ACC112 (cell line): Measurements from ENCODE around the gene PDGFA.

ENCODE experiments used
- H2AFZ ChIP-seq: fragments of 200-600 bp; sonication (generic); one replicate; pipeline ENCODE4 v1.6.0; 2017; ENCODE audit warnings: antibody characterized with exemption, low read length; ENCODE audit not compliant: unreplicated experiment
- H3K27ac ChIP-seq: fragments of 200-600 bp; sonication (generic); 2 replicates; pipeline ENCODE4 v1.5.1; 2014; ENCODE audit warnings: low read depth, mild to moderate bottlenecking, antibody characterized with exemption, low read length, moderate library complexity
- H3K27me3 ChIP-seq: fragments of 200-600 bp; sonication (generic); 2 replicates; pipeline ENCODE4 v1.6.1; 2014; ENCODE audit warnings: mild to moderate bottlenecking, antibody characterized with exemption, low read length, moderate library complexity, mixed read lengths; ENCODE audit not compliant: insufficient read depth
- H3K36me3 ChIP-seq: fragments of 200-600 bp; sonication (generic); 2 replicates; pipeline ENCODE4 v1.6.1; 2016; ENCODE audit warnings: mild to moderate bottlenecking, antibody characterized with exemption, low read length, moderate library complexity, mixed read lengths; ENCODE audit not compliant: insufficient read depth
- H3K4me1 ChIP-seq: fragments of 200-600 bp; sonication (generic); one replicate; pipeline ENCODE4 v1.6.1; 2016; ENCODE audit warnings: low read length, mixed read lengths; ENCODE audit not compliant: insufficient read depth, unreplicated experiment, control insufficient read depth
- H3K4me3 ChIP-seq: fragments of 200-600 bp; sonication (generic); 2 replicates; pipeline ENCODE4 v1.5.1; 2014; ENCODE audit warnings: mild to moderate bottlenecking, low read depth, low read length
- H3K79me2 ChIP-seq: fragments of 200-600 bp; sonication (generic); one replicate; pipeline ENCODE4 v1.6.0; 2016; ENCODE audit warnings: low read length; ENCODE audit not compliant: control insufficient read depth, unreplicated experiment, insufficient read depth

The PDGFA gene

GRCh38 chr7:519484-520390 lies at the start of gene PDGFA:
Gene PDGFA, minus strand, starts transcription at chr7:519846. Its CDS starts 845 bp downstream, at chr7:519001.
- H3K36me3 ChIP-seq, result no peaks in the 10 kb centered on the region
- peak within 1 kb of the TSS; percentile 83 for H3K4me3 ChIP-seq
- H2AFZ ChIP-seq, result no peak within 1 kb of the TSS
- H3K79me2 ChIP-seq, result peaks cover 7% of the 10 kb centered on the region
- peaks cover 35% of the 10 kb centered on the region for H3K27me3 ChIP-seq
- H3K27ac ChIP-seq, result no peak within 1 kb of the TSS
- peaks cover 11% of the 10 kb centered on the region for H3K4me1 ChIP-seq

GRCh38 chr7:568031-568951 lies 48.6 kb upstream of the PDGFA start:
- H3K4me1 ChIP-seq, result no peaks in the 10 kb centered on the region
- H3K4me3 ChIP-seq, result no peak overlapping the region
- no peak overlapping the region for H2AFZ ChIP-seq
- no peaks in the 10 kb centered on the region for H3K79me2 ChIP-seq
- H3K27me3 ChIP-seq, result no peaks in the 10 kb centered on the region
- H3K27ac ChIP-seq, result no peak overlapping the region
- no peaks in the 10 kb centered on the region for H3K36me3 ChIP-seq

- H3K27me3 ChIP-seq, result no peaks in the 10 kb centered on the region
- H3K36me3 ChIP-seq, result no peaks in the 10 kb centered on the region
- H3K4me1 ChIP-seq, result no peaks in the 10 kb centered on the region
- H3K4me3 ChIP-seq, result no peak overlapping the region
- H3K27ac ChIP-seq, result no peak overlapping the region
- H3K79me2 ChIP-seq, result no peaks in the 10 kb centered on the region
- H2AFZ ChIP-seq, result no peak overlapping the region
Measured at GRCh38 chr7:567305-567883, 47.7 kb upstream of the PDGFA start.

GRCh38 chr7:566100-566499 lies 46.5 kb upstream of the PDGFA start:
- Histone ChIP-seq H3K36me3 (no peaks in the 10 kb centered on the region), H3K27ac (no peak overlapping the region), H3K4me3 (no peak overlapping the region), H3K27me3 (no peaks in the 10 kb centered on the region), H3K4me1 (no peaks in the 10 kb centered on the region), H2AFZ (no peak overlapping the region), H3K79me2 (no peaks in the 10 kb centered on the region)

- H3K4me1 ChIP-seq, result no peaks in the 10 kb centered on the region
- no peak overlapping the region for H2AFZ ChIP-seq
- no peak overlapping the region for H3K4me3 ChIP-seq
- no peak overlapping the region for H3K27ac ChIP-seq
- H3K79me2 ChIP-seq, result no peaks in the 10 kb centered on the region
- no peaks in the 10 kb centered on the region for H3K36me3 ChIP-seq
- no peaks in the 10 kb centered on the region for H3K27me3 ChIP-seq
Measured at GRCh38 chr7:564176-564865, 44.7 kb upstream of the PDGFA start.

- Histone ChIP-seq H3K27ac (no peak overlapping the region), H2AFZ (no peak overlapping the region), H3K4me1 (no peaks in the 10 kb centered on the region), H3K27me3 (no peaks in the 10 kb centered on the region), H3K4me3 (no peak overlapping the region), H3K36me3 (no peaks in the 10 kb centered on the region), H3K79me2 (no peaks in the 10 kb centered on the region)
Measured at GRCh38 chr7:563629-564170, 44.1 kb upstream of the PDGFA start.

GRCh38 chr7:562789-563628 lies 43.4 kb upstream of the PDGFA start:
- no peaks in the 10 kb centered on the region for H3K79me2 ChIP-seq
- no peak overlapping the region for H2AFZ ChIP-seq
- H3K4me3 ChIP-seq, result no peak overlapping the region
- H3K36me3 ChIP-seq, result no peaks in the 10 kb centered on the region
- no peaks in the 10 kb centered on the region for H3K27me3 ChIP-seq
- no peaks in the 10 kb centered on the region for H3K4me1 ChIP-seq
- H3K27ac ChIP-seq, result no peak overlapping the region

GRCh38 chr7:562374-562675 lies 42.7 kb upstream of the PDGFA start:
- Histone ChIP-seq H3K27ac (no peak overlapping the region), H3K36me3 (no peaks in the 10 kb centered on the region), H3K27me3 (no peaks in the 10 kb centered on the region), H3K4me3 (no peak overlapping the region), H3K79me2 (no peaks in the 10 kb centered on the region), H3K4me1 (no peaks in the 10 kb centered on the region), H2AFZ (no peak overlapping the region)

- no peak overlapping the region for H3K27ac ChIP-seq
- no peaks in the 10 kb centered on the region for H3K4me1 ChIP-seq
- no peaks in the 10 kb centered on the region for H3K27me3 ChIP-seq
- H3K4me3 ChIP-seq, result no peak overlapping the region
- H3K79me2 ChIP-seq, result no peaks in the 10 kb centered on the region
- no peak overlapping the region for H2AFZ ChIP-seq
- H3K36me3 ChIP-seq, result no peaks in the 10 kb centered on the region
Measured at GRCh38 chr7:561631-562373, 42.2 kb upstream of the PDGFA start.
